ENCODE results near the gene COL19A1. TPM values are rescaled to one million over a fixed set of nuclear protein-coding genes. Genes with fewer than 3 reads are reported as not detected.
"Not testable (repeated sequence)": the region's sequence is repeated elsewhere in the genome, so short reads cannot be mapped to it uniquely, and the experiment has no call there.

COL19A1 gene
- total RNA-seq, 3 donors from 2014 or later: 0.15 to 0.66 TPM; not detected in 1

DNA sequence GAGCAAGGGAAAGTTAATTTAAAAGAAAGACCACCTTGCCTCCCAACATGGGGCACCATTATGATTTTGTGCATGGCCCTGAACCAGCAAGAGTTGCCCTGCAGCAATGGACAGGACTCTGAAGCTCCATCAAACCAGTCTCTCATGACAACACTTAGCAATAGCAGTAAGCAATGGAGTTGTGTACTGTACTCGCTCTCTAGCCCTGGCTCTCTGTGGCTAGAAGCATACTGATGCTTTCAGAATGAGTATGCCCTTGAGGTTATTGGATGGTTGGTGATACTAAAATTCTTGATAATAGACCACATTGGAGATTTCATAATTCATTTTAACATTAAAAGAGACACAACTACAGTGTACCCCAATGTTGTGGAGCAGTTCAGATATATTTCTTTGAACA is 46.3 kb upstream of the COL19A1 start:
- no peaks in the 10 kb centered on the region for H3K36me3 ChIP-seq
- TF ChIP-seq, protein P1, sequence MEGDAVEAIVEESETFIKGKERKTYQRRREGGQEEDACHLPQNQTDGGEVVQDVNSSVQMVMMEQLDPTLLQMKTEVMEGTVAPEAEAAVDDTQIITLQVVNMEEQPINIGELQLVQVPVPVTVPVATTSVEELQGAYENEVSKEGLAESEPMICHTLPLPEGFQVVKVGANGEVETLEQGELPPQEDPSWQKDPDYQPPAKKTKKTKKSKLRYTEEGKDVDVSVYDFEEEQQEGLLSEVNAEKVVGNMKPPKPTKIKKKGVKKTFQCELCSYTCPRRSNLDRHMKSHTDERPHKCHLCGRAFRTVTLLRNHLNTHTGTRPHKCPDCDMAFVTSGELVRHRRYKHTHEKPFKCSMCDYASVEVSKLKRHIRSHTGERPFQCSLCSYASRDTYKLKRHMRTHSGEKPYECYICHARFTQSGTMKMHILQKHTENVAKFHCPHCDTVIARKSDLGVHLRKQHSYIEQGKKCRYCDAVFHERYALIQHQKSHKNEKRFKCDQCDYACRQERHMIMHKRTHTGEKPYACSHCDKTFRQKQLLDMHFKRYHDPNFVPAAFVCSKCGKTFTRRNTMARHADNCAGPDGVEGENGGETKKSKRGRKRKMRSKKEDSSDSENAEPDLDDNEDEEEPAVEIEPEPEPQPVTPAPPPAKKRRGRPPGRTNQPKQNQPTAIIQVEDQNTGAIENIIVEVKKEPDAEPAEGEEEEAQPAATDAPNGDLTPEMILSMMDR (IDR thresholded peaks at IDR 0.05): no peak
- TF ChIP-seq POLR2AphosphoS5 (IDR thresholded peaks at IDR 0.05) (no peak), POLR2A (IDR thresholded peaks at IDR 0.05) (no peak)
- no peak for DNase-seq (ENCODE audit: low spot score in 2 of 2)

GRCh38 chr6:69820438-69820837 is 45.9 kb upstream of the COL19A1 start:
- intact Hi-C loops (cut with DNase I; ENCODE audit: low total_unique reads): no loop called here
- no peaks in the 10 kb centered on the region for H3K36me3 ChIP-seq
- no peaks in the 10 kb centered on the region for H3K4me1 ChIP-seq
- no peak overlapping the region for H3K4me3 ChIP-seq
- H3K27ac ChIP-seq: no peak overlapping the region
- TF ChIP-seq POLR2A (IDR thresholded peaks at IDR 0.05): no peak
- TF ChIP-seq, protein P1 (IDR thresholded peaks at IDR 0.05): no peak
- no peak for TF ChIP-seq POLR2AphosphoS5 (IDR thresholded peaks at IDR 0.05)
- H3K27me3 ChIP-seq: no peaks in the 10 kb centered on the region
- DNase-seq (ENCODE audit: low spot score in 2 of 2): no peak
- no peaks in the 10 kb centered on the region for H3K9me3 ChIP-seq

More for the DNA sequence above, 46.3 kb upstream of the COL19A1 start:
- no peaks in the 10 kb centered on the region for H3K9me3 ChIP-seq
- no peak overlapping the region for H3K4me3 ChIP-seq
- intact Hi-C loops (cut with DNase I; ENCODE audit: low total_unique reads): no loop called here
- no peaks in the 10 kb centered on the region for H3K27me3 ChIP-seq
- no peak overlapping the region for H3K27ac ChIP-seq
- H3K4me1 ChIP-seq: no peaks in the 10 kb centered on the region

DNA sequence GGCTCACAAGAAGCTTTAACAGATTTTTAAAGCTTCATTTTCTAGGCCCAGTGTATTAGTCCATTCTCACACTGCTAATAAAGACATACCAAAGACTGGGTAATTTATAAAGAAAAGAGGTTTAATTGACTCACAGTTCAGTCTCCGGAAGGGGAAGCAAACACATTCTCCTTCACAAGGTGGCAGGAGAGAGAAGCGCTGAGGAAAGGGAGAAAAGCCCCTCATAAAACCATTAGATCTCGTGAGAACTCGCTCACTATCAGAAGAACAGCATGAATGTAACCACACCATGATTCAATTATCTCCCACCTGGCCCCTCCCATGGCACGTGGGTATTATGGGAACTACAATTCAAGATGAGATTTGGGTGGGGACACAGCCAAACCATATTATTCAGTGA is 42.0 kb upstream of the COL19A1 start:
- H3K9me3 ChIP-seq; DNase-seq (ENCODE audit: low spot score in 2 of 2); intact Hi-C loops (cut with DNase I; ENCODE audit: low total_unique reads); H3K4me1 ChIP-seq; H3K36me3 ChIP-seq; H3K27ac ChIP-seq; H3K27me3 ChIP-seq; H3K4me3 ChIP-seq: not testable (repeated sequence)

- no peak for TF ChIP-seq POLR2AphosphoS5 (IDR thresholded peaks at IDR 0.05)
- TF ChIP-seq POLR2A (IDR thresholded peaks at IDR 0.05): no peak
- TF ChIP-seq, protein P1 (IDR thresholded peaks at IDR 0.05): no peak
- Histone ChIP-seq H3K4me1 (no peaks in the 10 kb centered on the region), H3K4me3 (no peak overlapping the region), H3K36me3 (no peaks in the 10 kb centered on the region), H3K27me3 (no peaks in the 10 kb centered on the region), H3K27ac (no peak overlapping the region), H3K9me3 (no peaks in the 10 kb centered on the region)
- DNase-seq (ENCODE audit: low spot score in 2 of 2): no peak
- intact Hi-C loops (cut with DNase I; ENCODE audit: low total_unique reads): no loop called here
Measured at GRCh38 chr6:69825904-69826303, 40.5 kb upstream of the COL19A1 start.

DNA sequence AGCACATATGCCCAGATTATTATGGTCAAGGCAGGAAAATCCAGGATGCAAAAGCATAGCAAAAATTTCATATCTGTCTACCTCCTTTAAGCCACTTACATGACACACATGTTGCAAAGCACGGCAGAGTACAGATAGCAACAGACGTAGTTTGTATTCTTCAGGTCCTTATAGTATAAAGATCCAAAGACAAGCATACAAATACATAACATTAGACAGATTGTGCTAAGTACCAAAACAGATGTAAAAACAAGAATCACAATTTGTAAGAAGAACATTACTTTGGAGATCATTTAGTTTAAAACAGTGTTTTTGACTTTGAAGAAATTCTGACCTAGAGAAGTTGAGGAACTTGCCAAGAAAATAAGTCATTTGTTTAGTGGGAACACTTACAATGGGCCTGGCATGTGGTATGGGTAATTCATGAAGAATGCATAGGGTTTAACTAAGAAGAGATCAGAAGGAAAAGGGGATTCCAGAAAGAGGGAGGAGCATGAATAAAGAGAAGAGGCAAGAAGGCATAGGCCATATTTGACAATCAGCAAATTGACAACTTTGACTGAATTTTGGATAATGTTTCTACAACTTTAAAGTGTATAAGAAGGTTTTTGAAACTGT is 39.0 kb upstream of the COL19A1 start:
- DNase-seq (ENCODE audit: low spot score in 2 of 2): no peak

More for the DNA sequence above, 39.0 kb upstream of the COL19A1 start:
- Histone ChIP-seq H3K36me3 (no peaks in the 10 kb centered on the region), H3K4me1 (no peaks in the 10 kb centered on the region), H3K27ac (no peak overlapping the region), H3K4me3 (no peak overlapping the region), H3K9me3 (no peaks in the 10 kb centered on the region), H3K27me3 (no peaks in the 10 kb centered on the region)
- TF ChIP-seq, protein P1 (IDR thresholded peaks at IDR 0.05): no peak
- TF ChIP-seq POLR2A (IDR thresholded peaks at IDR 0.05) (no peak), POLR2AphosphoS5 (IDR thresholded peaks at IDR 0.05) (no peak)
- intact Hi-C loops (cut with DNase I; ENCODE audit: low total_unique reads): no loop called here

Measured in breast epithelium (tissue), 4 donors.